Coronary artery (tissue), 2 donors: ENCODE results near the gene BET1L.

ENCODE experiments used
- DNase-seq: peaks from one replicate; pipeline ENCODE4 v3.0.0-alpha.2; 2017; ENCODE audit warnings: low spot score
- H3K27ac ChIP-seq, 2 donors: fragments of 200-600 bp; sonication (generic); one replicate each; pipeline ENCODE4 v1.5.1; 2016 to 2019
- H3K4me3 ChIP-seq: fragments of 200-600 bp; sonication (generic); 2 replicates; pipeline ENCODE4 v1.5.1; 2016; ENCODE audit warnings: mild to moderate bottlenecking, moderate library complexity
- CTCF ChIP-seq: fragments of 200-600 bp; sonication (generic); IDR thresholded peaks from one replicate; pipeline ENCODE4 v1.5.1; 2019; ENCODE audit warnings: antibody characterized with exemption

Gene BET1L

GRCh38 chr11:236774-237767, 29.9 kb upstream of the BET1L start, which contains the start of gene PSMD13:
TSS of gene PSMD13 (plus strand) at chr11:236976. CDS start at chr11:237050, 74 bp downstream.
- Histone ChIP-seq H3K4me3 (peak within 1 kb of the TSS; percentile 89), H3K27ac (peak within 1 kb of the TSS; percentile 86 to 94)
- TF ChIP-seq CTCF, result no peak
- DNase-seq, result peak; percentile 91

GRCh38 chr11:235997-236773, 29.0 kb upstream of the BET1L start, which contains the start of gene SIRT3:
TSS of gene SIRT3 (minus strand) at chr11:236342. CDS start at chr11:236328, 14 bp downstream.
- no peak for TF ChIP-seq CTCF
- Histone ChIP-seq H3K27ac (peak within 1 kb of the TSS; percentile 86 to 94), H3K4me3 (peak within 1 kb of the TSS; percentile 89)
- peak; percentile 90 for DNase-seq

GRCh38 chr11:235609-235996, 28.4 kb upstream of the BET1L start:
- Histone ChIP-seq H3K4me3 (peak overlapping the region; percentile 89), H3K27ac (peak overlapping the region; percentile 86 to 94)
- no peak for TF ChIP-seq CTCF
- no peak for DNase-seq

- no peak for TF ChIP-seq CTCF
- no peak for DNase-seq
- Histone ChIP-seq H3K4me3 (peak overlapping the region; percentile 89), H3K27ac (no peak overlapping the region)
Observed at GRCh38 chr11:235180-235579, 28.0 kb upstream of the BET1L start.

- H3K27ac ChIP-seq, result no peak overlapping the region
- H3K4me3 ChIP-seq, result no peak overlapping the region
- no peak for DNase-seq
- no peak for TF ChIP-seq CTCF
Observed at GRCh38 chr11:232783-233565, 25.8 kb upstream of the BET1L start.

- Histone ChIP-seq H3K4me3 (no peak overlapping the region), H3K27ac (no peak overlapping the region)
- no peak for TF ChIP-seq CTCF
- DNase-seq, result no peak
Observed at GRCh38 chr11:230431-230830, 23.2 kb upstream of the BET1L start.
